HepG2 (cell line): ENCODE results near the gene STXBP4.

ENCODE experiments used
- AGO2 ChIP-seq: fragments of 200-400 bp; formaldehyde crosslinking; optimal IDR thresholded peaks from 2 replicates; pipeline ENCODE3; 2017; ENCODE audit warnings: mild to moderate bottlenecking, low read depth, low read length, moderate library complexity
- BCLAF1 ChIP-seq: fragments of 450-650 bp; IDR thresholded peaks from 2 replicates; pipeline ENCODE4 v1.6.1; 2017; ENCODE audit warnings: mild to moderate bottlenecking
- DNMT1 ChIP-seq: sonication (generic); formaldehyde crosslinking; IDR thresholded peaks from 2 replicates; pipeline ENCODE4 v1.5.1; 2020; ENCODE audit warnings: mild to moderate bottlenecking, missing genetic modification reagents
- DPF2 ChIP-seq: sonication (generic); formaldehyde crosslinking; IDR thresholded peaks from 2 replicates; pipeline ENCODE4 v1.4.0; 2020; ENCODE audit warnings: mild to moderate bottlenecking, low read depth, missing genetic modification reagents, borderline replicate concordance
- JDP2 ChIP-seq: sonication (generic); formaldehyde crosslinking; IDR thresholded peaks from 2 replicates; pipeline ENCODE4 v1.8.1; 2022; ENCODE audit warnings: missing genetic modification reagents, borderline replicate concordance
- SRSF9 ChIP-seq: fragments of 200-400 bp; formaldehyde crosslinking; IDR thresholded peaks from 2 replicates; pipeline ENCODE4 v1.6.1; 2018; ENCODE audit warnings: borderline replicate concordance, mild to moderate bottlenecking, low read depth, low read length; ENCODE audit not compliant: insufficient read depth, poor library complexity, severe bottlenecking
- TRIM22 ChIP-seq: fragments of 450-650 bp; IDR thresholded peaks from 2 replicates; pipeline ENCODE4 v1.6.1; 2017
- ZNF263 ChIP-seq: sonication (generic); formaldehyde crosslinking; IDR thresholded peaks from 2 replicates; pipeline ENCODE4 v1.4.0; 2020; ENCODE audit warnings: missing genetic modification reagents
- ZNF678 ChIP-seq: sonication (generic); formaldehyde crosslinking; IDR thresholded peaks from 2 replicates; pipeline ENCODE4 v1.4.0; 2020; ENCODE audit warnings: mild to moderate bottlenecking, missing genetic modification reagents
- ZZZ3 ChIP-seq: sonication (generic); formaldehyde crosslinking; IDR thresholded peaks from 2 replicates; pipeline ENCODE4 v1.4.0; 2020; ENCODE audit warnings: missing genetic modification reagents, mild to moderate bottlenecking, borderline replicate concordance
- TF ChIP-seq, protein P1 (sequence below): sonication (generic); formaldehyde crosslinking; IDR thresholded peaks from 2 replicates; pipeline ENCODE4 v1.5.0; 2020; ENCODE audit warnings: missing genetic modification reagents
- TF ChIP-seq, protein P2 (sequence below): sonication (generic); formaldehyde crosslinking; IDR thresholded peaks from 2 replicates; pipeline ENCODE4 v1.5.0; 2020; ENCODE audit warnings: mild to moderate bottlenecking, missing genetic modification reagents, moderate library complexity
- TF ChIP-seq, protein P3 (sequence below): sonication (generic); formaldehyde crosslinking; IDR thresholded peaks from 2 replicates; pipeline ENCODE4 v1.4.0; 2020; ENCODE audit warnings: missing genetic modification reagents, mild to moderate bottlenecking, borderline replicate concordance

DNA sequence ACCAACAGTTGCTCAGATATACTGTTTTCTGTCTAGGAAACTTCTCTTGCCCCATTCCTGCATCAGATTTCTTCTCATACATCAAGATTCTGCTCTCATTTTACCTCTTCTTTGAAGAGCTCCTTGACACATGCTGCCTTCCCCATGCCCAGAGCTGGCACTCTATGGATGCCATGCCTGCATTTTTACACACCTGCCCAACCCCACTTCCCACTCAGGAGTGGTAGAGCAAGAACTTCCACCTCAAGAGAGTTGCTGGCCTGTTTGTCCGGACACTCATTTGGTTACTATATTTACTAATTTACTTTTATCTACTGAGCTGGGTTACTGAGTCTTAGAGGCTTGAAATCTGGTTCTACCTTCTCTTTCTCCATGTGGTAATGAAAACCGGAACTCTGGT is 197.9 kb downstream of the STXBP4 start:
- TF ChIP-seq, protein P1, sequence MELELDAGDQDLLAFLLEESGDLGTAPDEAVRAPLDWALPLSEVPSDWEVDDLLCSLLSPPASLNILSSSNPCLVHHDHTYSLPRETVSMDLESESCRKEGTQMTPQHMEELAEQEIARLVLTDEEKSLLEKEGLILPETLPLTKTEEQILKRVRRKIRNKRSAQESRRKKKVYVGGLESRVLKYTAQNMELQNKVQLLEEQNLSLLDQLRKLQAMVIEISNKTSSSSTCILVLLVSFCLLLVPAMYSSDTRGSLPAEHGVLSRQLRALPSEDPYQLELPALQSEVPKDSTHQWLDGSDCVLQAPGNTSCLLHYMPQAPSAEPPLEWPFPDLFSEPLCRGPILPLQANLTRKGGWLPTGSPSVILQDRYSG (CRISPR knock-in tag): no peak
- TF ChIP-seq ZNF678 (CRISPR knock-in tag): no peak
- no peak for TF ChIP-seq DPF2 (CRISPR knock-in tag)
- TF ChIP-seq, protein P2, sequence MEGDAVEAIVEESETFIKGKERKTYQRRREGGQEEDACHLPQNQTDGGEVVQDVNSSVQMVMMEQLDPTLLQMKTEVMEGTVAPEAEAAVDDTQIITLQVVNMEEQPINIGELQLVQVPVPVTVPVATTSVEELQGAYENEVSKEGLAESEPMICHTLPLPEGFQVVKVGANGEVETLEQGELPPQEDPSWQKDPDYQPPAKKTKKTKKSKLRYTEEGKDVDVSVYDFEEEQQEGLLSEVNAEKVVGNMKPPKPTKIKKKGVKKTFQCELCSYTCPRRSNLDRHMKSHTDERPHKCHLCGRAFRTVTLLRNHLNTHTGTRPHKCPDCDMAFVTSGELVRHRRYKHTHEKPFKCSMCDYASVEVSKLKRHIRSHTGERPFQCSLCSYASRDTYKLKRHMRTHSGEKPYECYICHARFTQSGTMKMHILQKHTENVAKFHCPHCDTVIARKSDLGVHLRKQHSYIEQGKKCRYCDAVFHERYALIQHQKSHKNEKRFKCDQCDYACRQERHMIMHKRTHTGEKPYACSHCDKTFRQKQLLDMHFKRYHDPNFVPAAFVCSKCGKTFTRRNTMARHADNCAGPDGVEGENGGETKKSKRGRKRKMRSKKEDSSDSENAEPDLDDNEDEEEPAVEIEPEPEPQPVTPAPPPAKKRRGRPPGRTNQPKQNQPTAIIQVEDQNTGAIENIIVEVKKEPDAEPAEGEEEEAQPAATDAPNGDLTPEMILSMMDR (CRISPR knock-in tag): no peak
- TF ChIP-seq, protein P3, sequence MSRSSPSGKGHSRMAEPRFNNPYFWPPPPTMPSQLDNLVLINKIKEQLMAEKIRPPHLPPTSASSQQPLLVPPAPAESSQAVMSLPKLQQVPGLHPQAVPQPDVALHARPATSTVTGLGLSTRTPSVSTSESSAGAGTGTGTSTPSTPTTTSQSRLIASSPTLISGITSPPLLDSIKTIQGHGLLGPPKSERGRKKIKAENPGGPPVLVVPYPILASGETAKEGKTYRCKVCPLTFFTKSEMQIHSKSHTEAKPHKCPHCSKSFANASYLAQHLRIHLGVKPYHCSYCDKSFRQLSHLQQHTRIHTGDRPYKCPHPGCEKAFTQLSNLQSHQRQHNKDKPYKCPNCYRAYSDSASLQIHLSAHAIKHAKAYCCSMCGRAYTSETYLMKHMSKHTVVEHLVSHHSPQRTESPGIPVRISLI (CRISPR knock-in tag): no peak
- TF ChIP-seq ZNF263 (CRISPR knock-in tag): no peak
- TF ChIP-seq BCLAF1: no peak
- TF ChIP-seq AGO2: no peak
- no peak for TF ChIP-seq ZZZ3 (CRISPR knock-in tag)
- no peak for TF ChIP-seq DNMT1
- no peak for TF ChIP-seq JDP2 (CRISPR knock-in tag)
- no peak for TF ChIP-seq SRSF9
- no peak for TF ChIP-seq TRIM22
